Fibroblast of lung (primary cell): ENCODE data around the gene AGT. TPM values are rescaled to one million over a fixed set of nuclear protein-coding genes. Genes with fewer than 3 reads are reported as not detected.

Experiments used
- DNase-seq, 2 donors: peaks; one replicate each; pipeline versions ENCODE4 v3.0.0 to v3.0.0-alpha.2; 2010; ENCODE audit warnings: low read depth in 2 of 2
- H2AFZ ChIP-seq: 2 replicates; pipeline ENCODE4 v1.5.1; 2012; ENCODE audit warnings: low read length, control low read depth, inconsistent platforms
- H3K27ac ChIP-seq: 2 replicates; pipeline ENCODE4 v1.5.1; 2011; ENCODE audit warnings: low read length, control low read depth; ENCODE audit not compliant: insufficient read depth
- H3K27me3 ChIP-seq: 2 replicates; pipeline ENCODE4 v1.5.1; 2011; ENCODE audit warnings: mild to moderate bottlenecking, low read length; ENCODE audit not compliant: control insufficient read depth, insufficient read depth
- H3K36me3 ChIP-seq: 2 replicates; pipeline ENCODE4 v1.5.1; 2011; ENCODE audit warnings: low read length; ENCODE audit not compliant: control insufficient read depth, insufficient read depth
- H3K4me1 ChIP-seq: 2 replicates; pipeline ENCODE4 v1.5.1; 2011; ENCODE audit warnings: low read length; ENCODE audit not compliant: control insufficient read depth, insufficient read depth; ENCODE audit errors: extremely low read depth
- H3K4me2 ChIP-seq: 2 replicates; pipeline ENCODE4 v1.5.1; 2011; ENCODE audit warnings: low read length, control low read depth; ENCODE audit not compliant: insufficient read depth; ENCODE audit errors: extremely low read depth
- H3K4me3 ChIP-seq, 4 experiments: fragments of 200-600 bp in 1 of 4; sonication (generic) in 1 of 4; replicated peaks in 1 of 4; 2 replicates each; pipeline ENCODE4 v1.5.1; 2011 to 2016; ENCODE audit warnings: low read length in 4 of 4, low read depth in 3 of 4, mild to moderate bottlenecking in 3 of 4, control low read depth in 2 of 4, inconsistent platforms in 1 of 4, mixed read lengths in 1 of 4; ENCODE audit not compliant: insufficient read depth in 1 of 4; ENCODE audit errors: control extremely low read depth in 1 of 4
- H3K79me2 ChIP-seq: 2 replicates; pipeline ENCODE4 v1.5.1; 2012; ENCODE audit warnings: mild to moderate bottlenecking, low read length, inconsistent platforms; ENCODE audit not compliant: control insufficient read depth, insufficient read depth
- H3K9ac ChIP-seq: 2 replicates; pipeline ENCODE4 v1.5.1; 2011; ENCODE audit warnings: mild to moderate bottlenecking, low read length, control low read depth; ENCODE audit not compliant: insufficient read depth
- H3K9me3 ChIP-seq: 2 replicates; pipeline ENCODE4 v1.5.1; 2012; ENCODE audit warnings: low read depth, low read length; ENCODE audit not compliant: control insufficient read depth, insufficient read depth
- H4K20me1 ChIP-seq: 2 replicates; pipeline ENCODE4 v1.5.1; 2011; ENCODE audit warnings: low read length; ENCODE audit not compliant: control insufficient read depth, insufficient read depth; ENCODE audit errors: extremely low read depth
- CTCF ChIP-seq, 2 donors: IDR thresholded peaks in 1 of 2; conservative IDR thresholded peaks in 1 of 2; 1 replicate in 1 of 2; 2 replicates in 1 of 2; pipeline ENCODE4 v1.5.1; 2011 to 2012; ENCODE audit warnings: low read length in 2 of 2, control low read depth in 1 of 2, inconsistent platforms in 1 of 2, low read depth in 1 of 2, mild to moderate bottlenecking in 1 of 2
- EZH2 ChIP-seq: IDR thresholded peaks from 2 replicates; pipeline ENCODE4 v1.5.1; 2012; ENCODE audit warnings: low read length, control low read depth, mild to moderate bottlenecking; ENCODE audit errors: missing control alignments
- polyA plus RNA-seq, 2 donors: library from polyadenylated mRNA; depleted of rRNA in 1 of 2; stranded (reverse) in 1 of 2; unstranded in 1 of 2; fragments of >200 nt; gene quantifications; 2 replicates each; pipeline ENCODE4 v1.2.1, GENCODE V29; 2011 to 2012; ENCODE audit warnings: missing spikeins in 1 of 2
- total RNA-seq: library from RNA; depleted of rRNA; stranded (reverse); fragments of >200 nt; gene quantifications from 2 replicates; pipeline ENCODE4 v1.2.1, GENCODE V29; 2014

Gene AGT
- total and polyA plus RNA-seq, 2 donors (not counting 1 experiment from before 2014, with no cell fraction given): 3.7 to 10.6 TPM

GRCh38 chr1:230752407-230752806, 38.5 kb upstream of the AGT start:
- Histone ChIP-seq H2AFZ (no peak overlapping the region), H3K4me2 (no peak overlapping the region), H3K27me3 (peaks cover 3% of the 10 kb centered on the region), H3K9ac (no peak overlapping the region), H3K4me1 (peaks cover 3% of the 10 kb centered on the region), H3K9me3 (no peaks in the 10 kb centered on the region), H3K4me3 (no peak overlapping the region), H3K79me2 (no peaks in the 10 kb centered on the region), H3K27ac (no peak overlapping the region), H4K20me1 (no peaks in the 10 kb centered on the region), H3K36me3 (no peaks in the 10 kb centered on the region)
- no peak for TF ChIP-seq EZH2
- TF ChIP-seq CTCF (conservative IDR thresholded peaks at IDR 0.05 in 1 of 2, IDR thresholded peaks at IDR 0.05 in 1 of 2; ENCODE audit: low read depth in 1 of 2, low read length in 2 of 2): no peak
- DNase-seq: no peak

DNA sequence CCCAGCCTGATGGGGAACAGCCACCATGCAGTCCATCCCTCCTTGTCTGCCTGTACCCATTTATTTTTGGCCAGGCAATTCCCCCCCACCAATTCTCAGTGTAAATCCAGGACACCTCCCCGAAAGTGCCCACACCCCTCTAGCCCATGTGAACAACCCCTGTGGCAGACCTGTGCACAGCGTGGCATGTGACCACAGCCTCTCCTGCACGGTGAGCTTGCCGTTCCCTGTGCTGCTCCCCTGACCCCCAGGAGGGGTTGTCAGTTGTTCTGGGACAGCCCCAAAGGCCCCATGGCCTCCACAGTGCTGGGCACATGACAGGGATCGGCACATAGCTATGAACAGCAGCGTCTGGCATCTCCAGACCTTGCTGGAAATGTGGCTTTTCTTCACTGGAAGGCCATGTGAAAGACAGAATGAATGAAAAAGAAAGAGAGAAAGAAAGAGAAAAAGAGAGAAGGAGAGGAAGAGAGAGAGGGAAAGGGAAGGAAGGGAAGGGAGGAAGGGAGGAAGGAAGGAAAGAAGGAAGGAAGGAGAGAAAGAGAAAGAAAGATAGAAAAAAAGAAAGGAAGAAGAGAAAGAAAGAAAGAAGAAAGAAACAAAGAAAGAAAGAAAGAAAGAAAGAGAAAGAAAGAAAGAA, 37.2 kb upstream of the AGT start:
- Histone ChIP-seq H3K4me2 (no peak overlapping the region), H3K9me3 (no peaks in the 10 kb centered on the region), H4K20me1 (no peaks in the 10 kb centered on the region), H3K79me2 (no peaks in the 10 kb centered on the region), H3K4me3 (no peak overlapping the region), H3K4me1 (peaks cover 3% of the 10 kb centered on the region), H3K36me3 (no peaks in the 10 kb centered on the region), H3K27me3 (no peaks in the 10 kb centered on the region), H3K9ac (no peak overlapping the region), H3K27ac (no peak overlapping the region), H2AFZ (no peak overlapping the region)
- TF ChIP-seq EZH2 (no peak), CTCF (conservative IDR thresholded peaks at IDR 0.05 in 1 of 2, IDR thresholded peaks at IDR 0.05 in 1 of 2; ENCODE audit: low read depth in 1 of 2, low read length in 2 of 2) (no peak)
- no peak for DNase-seq

DNA sequence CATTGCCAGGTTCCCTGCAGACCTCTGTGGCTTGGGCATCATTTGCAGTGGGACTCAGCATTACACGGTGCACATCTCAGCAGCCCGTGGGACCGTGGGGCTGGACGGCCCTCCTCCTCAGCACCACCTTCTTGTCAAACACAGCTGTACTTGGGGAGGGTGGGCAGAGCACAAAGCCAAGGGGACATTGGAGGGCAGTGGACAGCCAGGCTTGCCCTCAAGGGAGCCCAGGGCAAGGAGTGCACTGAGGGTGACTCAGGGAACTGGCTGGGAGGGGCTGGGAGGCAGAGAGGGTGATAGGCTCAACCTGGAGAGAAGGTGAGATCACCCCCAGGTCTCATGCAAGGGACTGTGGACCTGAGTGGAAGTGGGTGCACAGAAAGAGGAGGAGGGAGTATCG, 36.7 kb upstream of the AGT start:
- H2AFZ ChIP-seq: no peak overlapping the region
- no peak overlapping the region for H3K9ac ChIP-seq
- H3K4me2 ChIP-seq: no peak overlapping the region
- H3K79me2 ChIP-seq: no peaks in the 10 kb centered on the region
- H3K9me3 ChIP-seq: no peaks in the 10 kb centered on the region
- no peak for DNase-seq
- no peak overlapping the region for H3K27ac ChIP-seq
- H4K20me1 ChIP-seq: no peaks in the 10 kb centered on the region
- no peaks in the 10 kb centered on the region for H3K36me3 ChIP-seq
- no peaks in the 10 kb centered on the region for H3K27me3 ChIP-seq
- peaks cover 3% of the 10 kb centered on the region for H3K4me1 ChIP-seq
- TF ChIP-seq EZH2 (no peak), CTCF (conservative IDR thresholded peaks at IDR 0.05 in 1 of 2, IDR thresholded peaks at IDR 0.05 in 1 of 2; ENCODE audit: low read depth in 1 of 2, low read length in 2 of 2) (no peak)
- H3K4me3 ChIP-seq: no peak overlapping the region
